ENCODE measurements around the gene BMP4. TPM values are rescaled to one million over a fixed set of nuclear protein-coding genes. Genes with fewer than 3 reads are reported as not detected.
A peak's percentile ranks its signal among the peaks of the same experiment; 100 is the strongest.

Gene BMP4
- total and polyA plus RNA-seq, 2 of the 13 experiments (the other 11 are each of a cell fraction or from before 2014, with no cell fraction given) = 56.4 to 169 TPM

DNA sequence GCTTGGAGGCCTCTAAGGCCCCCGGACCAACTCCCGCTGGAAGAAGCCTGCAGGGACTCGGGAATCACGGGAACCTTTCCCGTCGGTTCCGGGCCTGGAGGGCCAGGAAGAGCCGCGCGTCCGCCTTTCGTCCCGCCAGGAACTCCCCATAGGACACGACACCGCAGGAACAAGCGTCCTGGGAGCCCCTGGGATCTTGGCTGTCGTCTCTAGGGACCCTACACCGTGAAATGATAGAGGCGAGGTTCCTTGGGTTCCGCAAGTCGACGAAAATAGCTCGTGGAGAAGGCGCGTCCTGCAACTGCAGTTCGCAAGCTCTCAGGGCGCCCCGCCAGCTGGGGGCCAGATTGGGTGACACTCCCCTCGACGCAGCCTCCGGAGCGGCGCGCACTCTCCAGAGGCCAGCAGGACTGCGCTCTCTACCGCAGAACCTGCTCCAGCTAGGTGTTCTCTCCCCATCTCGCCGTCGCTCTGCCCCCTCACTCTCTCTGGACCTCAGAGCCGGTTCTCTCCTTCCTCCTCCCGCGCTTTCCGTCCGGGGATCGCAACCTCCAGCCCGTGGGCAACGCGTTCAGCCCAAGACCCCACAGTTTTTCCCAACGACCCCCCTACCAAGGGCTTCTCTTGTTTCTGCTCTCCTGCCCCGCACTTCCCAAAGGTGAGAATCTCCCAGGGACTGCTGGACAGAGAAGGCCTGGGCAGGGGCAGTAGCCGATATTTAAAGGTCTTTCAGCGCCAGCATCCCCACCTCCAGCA lies 776 bp downstream of the BMP4 start (continued):
- no peak for TF ChIP-seq ISL2 (CRISPR knock-in tag; IDR thresholded peaks at IDR 0.05)
- TF ChIP-seq ZNF317 (CRISPR knock-in tag; IDR thresholded peaks at IDR 0.05) = 0 out of 2 replicates have a peak, but pooled peaks have one; percentile 29
- no peak for TF ChIP-seq ZNF484 (CRISPR knock-in tag; IDR thresholded peaks at IDR 0.05; ENCODE audit: borderline replicate concordance, low read depth)
- TF ChIP-seq, protein P1, sequence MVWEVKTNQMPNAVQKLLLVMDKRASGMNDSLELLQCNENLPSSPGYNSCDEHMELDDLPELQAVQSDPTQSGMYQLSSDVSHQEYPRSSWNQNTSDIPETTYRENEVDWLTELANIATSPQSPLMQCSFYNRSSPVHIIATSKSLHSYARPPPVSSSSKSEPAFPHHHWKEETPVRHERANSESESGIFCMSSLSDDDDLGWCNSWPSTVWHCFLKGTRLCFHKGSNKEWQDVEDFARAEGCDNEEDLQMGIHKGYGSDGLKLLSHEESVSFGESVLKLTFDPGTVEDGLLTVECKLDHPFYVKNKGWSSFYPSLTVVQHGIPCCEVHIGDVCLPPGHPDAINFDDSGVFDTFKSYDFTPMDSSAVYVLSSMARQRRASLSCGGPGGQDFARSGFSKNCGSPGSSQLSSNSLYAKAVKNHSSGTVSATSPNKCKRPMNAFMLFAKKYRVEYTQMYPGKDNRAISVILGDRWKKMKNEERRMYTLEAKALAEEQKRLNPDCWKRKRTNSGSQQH (CRISPR knock-in tag; IDR thresholded peaks at IDR 0.05; ENCODE audit: low read depth) = 0 out of 2 replicates have a peak, but pooled peaks have one; percentile 6
- TF ChIP-seq KDM3A (CRISPR knock-in tag; IDR thresholded peaks at IDR 0.05; ENCODE audit: low read depth) = 0 out of 2 replicates have a peak, but pooled peaks have one; percentile 5
- TF ChIP-seq TP53 (CRISPR knock-in tag; conservative IDR thresholded peaks at IDR 0.05) = peak; percentile 66; the same call in 1 of the 2 replicates
- TF ChIP-seq RAD21 (CRISPR knock-in tag; IDR thresholded peaks at IDR 0.05) = peak; percentile 22; the same call in 1 of the 2 replicates
- TF ChIP-seq, protein P2, sequence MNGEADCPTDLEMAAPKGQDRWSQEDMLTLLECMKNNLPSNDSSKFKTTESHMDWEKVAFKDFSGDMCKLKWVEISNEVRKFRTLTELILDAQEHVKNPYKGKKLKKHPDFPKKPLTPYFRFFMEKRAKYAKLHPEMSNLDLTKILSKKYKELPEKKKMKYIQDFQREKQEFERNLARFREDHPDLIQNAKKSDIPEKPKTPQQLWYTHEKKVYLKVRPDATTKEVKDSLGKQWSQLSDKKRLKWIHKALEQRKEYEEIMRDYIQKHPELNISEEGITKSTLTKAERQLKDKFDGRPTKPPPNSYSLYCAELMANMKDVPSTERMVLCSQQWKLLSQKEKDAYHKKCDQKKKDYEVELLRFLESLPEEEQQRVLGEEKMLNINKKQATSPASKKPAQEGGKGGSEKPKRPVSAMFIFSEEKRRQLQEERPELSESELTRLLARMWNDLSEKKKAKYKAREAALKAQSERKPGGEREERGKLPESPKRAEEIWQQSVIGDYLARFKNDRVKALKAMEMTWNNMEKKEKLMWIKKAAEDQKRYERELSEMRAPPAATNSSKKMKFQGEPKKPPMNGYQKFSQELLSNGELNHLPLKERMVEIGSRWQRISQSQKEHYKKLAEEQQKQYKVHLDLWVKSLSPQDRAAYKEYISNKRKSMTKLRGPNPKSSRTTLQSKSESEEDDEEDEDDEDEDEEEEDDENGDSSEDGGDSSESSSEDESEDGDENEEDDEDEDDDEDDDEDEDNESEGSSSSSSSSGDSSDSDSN (CRISPR knock-in tag; IDR thresholded peaks at IDR 0.05) = peak; percentile 81
- no peak for TF ChIP-seq IKZF4 (CRISPR knock-in tag; IDR thresholded peaks at IDR 0.05; ENCODE audit: borderline replicate concordance, low read depth, not compliant biosample characterization)
- no peak for TF ChIP-seq ZFP82 (CRISPR knock-in tag; IDR thresholded peaks at IDR 0.05; ENCODE audit: borderline replicate concordance)
- TF ChIP-seq ZMYM4 (CRISPR knock-in tag; IDR thresholded peaks at IDR 0.05) = peak; percentile 40
- no peak for TF ChIP-seq KDM5A (IDR thresholded peaks at IDR 0.05; ENCODE audit: borderline replicate concordance, low read length)
- TF ChIP-seq ZNF232 (CRISPR knock-in tag; IDR thresholded peaks at IDR 0.05; ENCODE audit: borderline replicate concordance) = peak; percentile 60; the same call in 1 of the 2 replicates
- TF ChIP-seq HOXD1 (CRISPR knock-in tag; IDR thresholded peaks at IDR 0.05) = peak; percentile 59; the same call in 1 of the 2 replicates
- peak; percentile 54; the same call in 1 of the 2 replicates for TF ChIP-seq MEIS1 (CRISPR knock-in tag; IDR thresholded peaks at IDR 0.05; ENCODE audit: borderline replicate concordance)
- peak; percentile 24; the same call in 1 of the 2 replicates for TF ChIP-seq ZNF12 (CRISPR knock-in tag; IDR thresholded peaks at IDR 0.05)
- no peak for TF ChIP-seq ZNF557 (CRISPR knock-in tag; IDR thresholded peaks at IDR 0.05)
- TF ChIP-seq, protein P3, sequence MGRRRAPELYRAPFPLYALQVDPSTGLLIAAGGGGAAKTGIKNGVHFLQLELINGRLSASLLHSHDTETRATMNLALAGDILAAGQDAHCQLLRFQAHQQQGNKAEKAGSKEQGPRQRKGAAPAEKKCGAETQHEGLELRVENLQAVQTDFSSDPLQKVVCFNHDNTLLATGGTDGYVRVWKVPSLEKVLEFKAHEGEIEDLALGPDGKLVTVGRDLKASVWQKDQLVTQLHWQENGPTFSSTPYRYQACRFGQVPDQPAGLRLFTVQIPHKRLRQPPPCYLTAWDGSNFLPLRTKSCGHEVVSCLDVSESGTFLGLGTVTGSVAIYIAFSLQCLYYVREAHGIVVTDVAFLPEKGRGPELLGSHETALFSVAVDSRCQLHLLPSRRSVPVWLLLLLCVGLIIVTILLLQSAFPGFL (CRISPR knock-in tag; IDR thresholded peaks at IDR 0.05) = 0 out of 2 replicates have a peak, but pooled peaks have one; percentile 45
- peak; percentile 45 for TF ChIP-seq PHF8 (CRISPR knock-in tag; IDR thresholded peaks at IDR 0.05)

Measured in HepG2 (cell line).